Natural killer cell (primary cell): ENCODE results near the gene ZNF438. TPM values are rescaled to one million over a fixed set of nuclear protein-coding genes. Genes with fewer than 3 reads are reported as not detected.
A peak's percentile ranks its signal among the peaks of the same experiment; 100 is the strongest.

Source experiments
- ATAC-seq, 3 donors: fragments of 150-1000 bp in 2 of 3; fragments of 200-7000 bp in 1 of 3; cut with Tn5 transposase; 1 replicate in 1 of 3; 2 replicates in 2 of 3; pipeline ENCODE4 v1.10.0; 2021; ENCODE audit warnings: mild to moderate bottlenecking in 2 of 3, moderate library complexity in 2 of 3
- DNase-seq, 2 donors: peaks; one replicate each; pipeline versions ENCODE4 v3.0.0 to v3.0.0-alpha.2; 2013 to 2021; ENCODE audit warnings: mixed read lengths in 1 of 2
- H3K27ac ChIP-seq: one replicate; pipeline ENCODE4 v1.5.1; 2013; ENCODE audit warnings: mild to moderate bottlenecking, low read length
- H3K27me3 ChIP-seq: one replicate; pipeline ENCODE4 v1.6.1; 2013; ENCODE audit warnings: low read length; ENCODE audit not compliant: control insufficient read depth, insufficient read depth
- H3K36me3 ChIP-seq: one replicate; pipeline ENCODE4 v1.6.1; 2013; ENCODE audit warnings: low read length; ENCODE audit not compliant: control insufficient read depth, insufficient read depth
- H3K4me1 ChIP-seq: one replicate; pipeline ENCODE4 v1.6.1; 2013; ENCODE audit warnings: low read length; ENCODE audit not compliant: control insufficient read depth, insufficient read depth
- H3K4me3 ChIP-seq: one replicate; pipeline ENCODE4 v1.5.1; 2013; ENCODE audit warnings: low read length
- H3K9me3 ChIP-seq: one replicate; pipeline ENCODE4 v1.6.1; 2013; ENCODE audit warnings: low read length; ENCODE audit not compliant: control insufficient read depth, insufficient read depth
- H3K27ac Mint-ChIP-seq, 2 donors: one replicate each; pipeline ENCODE4 v1.8.0; 2022; ENCODE audit warnings: mild to moderate bottlenecking in 2 of 2, mixed read lengths in 2 of 2, moderate library complexity in 1 of 2
- H3K27me3 Mint-ChIP-seq, 2 donors: one replicate each; pipeline ENCODE4 v1.8.0; 2022; ENCODE audit warnings: low read depth in 2 of 2, mixed read lengths in 2 of 2
- H3K36me3 Mint-ChIP-seq: one replicate; pipeline ENCODE4 v1.8.0; 2022; ENCODE audit warnings: mixed read lengths
- H3K4me1 Mint-ChIP-seq, 2 donors: one replicate each; pipeline ENCODE4 v1.8.0; 2022; ENCODE audit warnings: mixed read lengths in 2 of 2
- H3K4me3 Mint-ChIP-seq: one replicate; pipeline ENCODE4 v1.8.0; 2022; ENCODE audit warnings: mild to moderate bottlenecking, moderate library complexity, mixed read lengths
- H3K9me3 Mint-ChIP-seq, 2 donors: one replicate each; pipeline ENCODE4 v1.8.0; 2022; ENCODE audit warnings: mixed read lengths in 2 of 2
- CTCF ChIP-seq: fragments of 200-600 bp; IDR thresholded peaks from one replicate; pipeline ENCODE4 v1.8.0; 2022; ENCODE audit warnings: antibody characterized with exemption
- WGBS: methylation state at CpG from one replicate; pipeline ENCODE4 v1.1.7; 2013; ENCODE audit warnings: missing lambda C conversion rate; ENCODE audit not compliant: insufficient coverage; 5-methylcytosine and 5-hydroxymethylcytosine counted together
- intact Hi-C: fragments of 100-400 bp; cut with micrococcal nuclease; formaldehyde crosslinking; loops from one replicate; pipeline ENCODE4 v1.14.2; 2022
- total RNA-seq, 4 donors: library from RNA; stranded (reverse); fragments of 120-200 nt in 1 of 4; gene quantifications; one replicate each; pipeline versions ENCODE4 v1.2.3 to v1.2.4, GENCODE V29; 2013 to 2022

The ZNF438 gene
- total RNA-seq, 3 donors from 2014 or later (not counting 1 experiment from before 2014, with no cell fraction given) = 2.2 to 3.7 (median 3.7) TPM

- no peak for ATAC-seq
- H3K27me3 ChIP-seq = no peaks in the 10 kb centered on the region
- H3K27me3 Mint-ChIP-seq = peaks cover 7 to 21% of the 10 kb centered on the region in 2 donors
- H3K27ac Mint-ChIP-seq = no peak overlapping the region
- WGBS = 89% methylated on average over 10 of the region's 10 CpGs
- no peaks in the 10 kb centered on the region for H3K9me3 Mint-ChIP-seq
- H3K4me1 Mint-ChIP-seq = peaks cover 0 to 7% of the 10 kb centered on the region in 2 donors
- no peak for DNase-seq
- H3K27ac ChIP-seq = no peak overlapping the region
- no peak overlapping the region for H3K4me3 Mint-ChIP-seq
- H3K4me3 ChIP-seq = no peak overlapping the region
- H3K36me3 ChIP-seq = no peaks in the 10 kb centered on the region
- intact Hi-C loops = no loop called here
- H3K36me3 Mint-ChIP-seq = no peaks in the 10 kb centered on the region
- H3K9me3 ChIP-seq = no peaks in the 10 kb centered on the region
- peaks cover 12% of the 10 kb centered on the region for H3K4me1 ChIP-seq
- TF ChIP-seq CTCF = no peak
Measured at GRCh38 chr10:30822693-30823465, 208.8 kb downstream of the ZNF438 start.

DNA sequence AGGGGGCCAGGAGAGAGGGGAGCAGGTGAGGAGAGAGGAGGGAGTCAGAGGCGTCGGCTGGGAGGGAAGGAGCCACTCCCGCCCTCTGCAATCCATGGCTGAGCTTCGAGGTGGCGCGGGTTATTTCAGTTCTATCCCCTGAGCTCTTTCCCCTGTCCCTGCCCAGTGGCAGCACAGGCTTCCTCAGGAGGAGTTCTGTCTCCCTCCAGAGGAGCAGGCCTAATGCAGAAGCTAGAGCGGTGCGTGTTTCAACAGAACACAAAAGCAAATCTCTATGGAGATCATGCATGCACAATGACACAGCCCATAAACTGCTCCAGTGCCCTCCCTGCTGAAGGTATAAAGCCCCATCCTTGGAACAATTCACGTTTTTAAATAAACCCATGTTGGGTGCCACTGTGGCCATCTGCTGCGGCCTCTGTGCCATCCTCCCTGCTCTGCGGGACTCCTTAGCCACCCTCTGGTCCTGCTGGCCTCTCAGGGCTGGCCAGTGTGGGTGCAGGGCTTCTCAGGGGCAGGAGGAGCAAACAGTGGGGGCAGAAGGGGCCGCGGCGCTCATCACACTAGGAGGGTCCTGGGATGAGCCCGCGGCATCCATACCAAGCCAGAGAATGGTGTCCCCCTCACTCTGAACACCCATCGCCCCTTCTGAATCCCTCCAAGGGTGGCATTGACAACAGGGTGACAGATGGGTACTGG, 209.5 kb downstream of the ZNF438 start:
- Mint-ChIP-seq H3K9me3 (no peaks in the 10 kb centered on the region), H3K27me3 (peaks cover 7 to 21% of the 10 kb centered on the region in 2 donors), H3K36me3 (no peaks in the 10 kb centered on the region), H3K4me1 (peaks cover 0 to 7% of the 10 kb centered on the region in 2 donors), H3K4me3 (no peak overlapping the region), H3K27ac (no peak overlapping the region)
- WGBS = 87% methylated on average over 16 of the region's 17 CpGs
- ATAC-seq (peak in 1 of 3 donors; percentile 43), DNase-seq (no peak)
- peaks cover 16% of the 10 kb centered on the region for H3K4me1 ChIP-seq
- no peak overlapping the region for H3K27ac ChIP-seq
- H3K9me3 ChIP-seq = no peaks in the 10 kb centered on the region
- TF ChIP-seq CTCF = no peak
- no peaks in the 10 kb centered on the region for H3K27me3 ChIP-seq
- no peaks in the 10 kb centered on the region for H3K36me3 ChIP-seq
- intact Hi-C loops = no loop called here
- no peak overlapping the region for H3K4me3 ChIP-seq

GRCh38 chr10:30821261-30821993, 210.2 kb downstream of the ZNF438 start:
- no peaks in the 10 kb centered on the region for H3K9me3 Mint-ChIP-seq
- no peak overlapping the region for H3K27ac Mint-ChIP-seq
- Histone ChIP-seq H3K9me3 (no peaks in the 10 kb centered on the region), H3K4me1 (peaks cover 16% of the 10 kb centered on the region), H3K27me3 (no peaks in the 10 kb centered on the region), H3K27ac (no peak overlapping the region), H3K4me3 (no peak overlapping the region), H3K36me3 (no peaks in the 10 kb centered on the region)
- WGBS = 61% methylated on average over 10 of the region's 10 CpGs
- peak in 2 of 3 donors; percentile 35 to 76 for ATAC-seq
- peaks cover 0 to 7% of the 10 kb centered on the region in 2 donors for H3K4me1 Mint-ChIP-seq
- no peaks in the 10 kb centered on the region for H3K36me3 Mint-ChIP-seq
- H3K4me3 Mint-ChIP-seq = no peak overlapping the region
- no peak for TF ChIP-seq CTCF
- no peak for DNase-seq
- H3K27me3 Mint-ChIP-seq = peaks cover 3 to 21% of the 10 kb centered on the region in 2 donors
- intact Hi-C loops = no loop called here
